NCI-H1105 treated with DMSO at 0.1 percent for 48 hours (cell line): ENCODE data around the gene TJP1.
"Not testable (repeated sequence)": the region's sequence is repeated elsewhere in the genome, so short reads cannot be mapped to it uniquely, and the experiment has no call there.

Experiments used
- DNase-seq: peaks from one replicate; lab custom pipeline; 2025; lab: John Stamatoyannopoulos, UW

The TJP1 gene

DNA sequence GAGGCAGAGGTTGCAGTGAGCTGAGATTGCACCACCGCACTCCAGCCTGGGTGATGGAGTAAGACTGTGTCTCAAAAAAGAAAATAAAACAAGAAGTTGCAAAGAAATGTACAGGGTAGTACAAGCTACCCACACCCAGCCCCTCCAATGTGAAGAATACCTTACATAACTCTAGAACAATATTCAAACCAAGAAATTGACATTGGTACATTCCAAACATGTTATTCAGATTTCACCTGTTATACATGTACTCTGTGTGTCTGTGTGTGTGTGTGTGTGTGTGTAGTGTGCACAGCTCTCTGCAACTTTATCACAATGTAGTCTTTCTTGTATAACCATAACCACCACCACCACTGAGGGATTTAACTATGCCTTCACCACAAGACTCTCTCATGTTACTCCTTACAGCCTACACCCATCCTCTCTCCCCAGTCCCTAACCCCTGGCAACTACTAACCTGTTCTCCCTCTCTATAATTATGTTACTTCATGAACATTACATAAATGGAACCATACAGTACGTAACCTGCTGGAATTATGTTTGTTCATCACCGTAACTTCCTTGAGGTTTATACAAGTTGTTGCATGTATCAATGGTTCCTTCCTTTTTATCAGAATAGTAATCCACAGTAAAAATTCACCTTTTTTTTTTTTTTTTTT is 16.2 kb upstream of the TJP1 start:
- no peak for DNase-seq

DNA sequence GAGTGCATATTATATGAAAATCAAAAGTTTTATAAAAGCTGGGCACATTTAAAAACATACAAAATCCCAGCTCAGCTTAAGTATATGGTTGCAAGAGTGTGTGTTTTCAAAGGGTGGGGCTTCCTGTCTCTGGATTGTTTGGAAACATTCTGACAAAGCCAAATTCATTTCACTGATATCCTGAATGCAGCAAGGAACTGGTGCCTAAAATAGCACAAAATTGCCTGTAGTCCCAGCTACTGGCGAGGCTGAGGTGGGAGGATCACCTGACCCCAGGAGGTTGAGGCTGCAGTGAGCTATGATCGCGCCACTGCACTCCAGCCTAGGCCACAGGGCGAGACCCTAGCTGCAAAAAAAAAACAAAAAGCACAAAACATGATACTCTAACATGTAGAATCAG is 13.0 kb upstream of the TJP1 start:
- no peak for DNase-seq

DNA sequence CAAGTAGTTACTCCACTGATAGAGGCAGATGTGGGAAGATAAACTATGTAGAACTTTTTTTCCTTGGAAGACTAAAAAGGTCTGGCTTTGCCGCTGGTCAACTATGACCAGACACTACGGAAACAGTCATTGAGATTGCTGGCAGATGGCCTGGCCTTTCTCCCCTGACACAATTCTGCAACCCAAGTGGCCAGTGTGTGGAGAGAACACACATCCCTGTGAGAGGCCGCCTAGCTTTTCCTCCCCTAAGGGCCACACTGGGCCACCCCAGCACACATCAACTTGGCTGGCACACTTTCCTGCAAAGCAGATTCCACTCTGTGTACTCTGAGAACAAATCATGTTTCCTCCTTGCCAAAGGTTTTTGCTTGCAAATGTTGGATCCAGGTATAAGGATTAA is 10.4 kb upstream of the TJP1 start:
- DNase-seq: no peak

DNA sequence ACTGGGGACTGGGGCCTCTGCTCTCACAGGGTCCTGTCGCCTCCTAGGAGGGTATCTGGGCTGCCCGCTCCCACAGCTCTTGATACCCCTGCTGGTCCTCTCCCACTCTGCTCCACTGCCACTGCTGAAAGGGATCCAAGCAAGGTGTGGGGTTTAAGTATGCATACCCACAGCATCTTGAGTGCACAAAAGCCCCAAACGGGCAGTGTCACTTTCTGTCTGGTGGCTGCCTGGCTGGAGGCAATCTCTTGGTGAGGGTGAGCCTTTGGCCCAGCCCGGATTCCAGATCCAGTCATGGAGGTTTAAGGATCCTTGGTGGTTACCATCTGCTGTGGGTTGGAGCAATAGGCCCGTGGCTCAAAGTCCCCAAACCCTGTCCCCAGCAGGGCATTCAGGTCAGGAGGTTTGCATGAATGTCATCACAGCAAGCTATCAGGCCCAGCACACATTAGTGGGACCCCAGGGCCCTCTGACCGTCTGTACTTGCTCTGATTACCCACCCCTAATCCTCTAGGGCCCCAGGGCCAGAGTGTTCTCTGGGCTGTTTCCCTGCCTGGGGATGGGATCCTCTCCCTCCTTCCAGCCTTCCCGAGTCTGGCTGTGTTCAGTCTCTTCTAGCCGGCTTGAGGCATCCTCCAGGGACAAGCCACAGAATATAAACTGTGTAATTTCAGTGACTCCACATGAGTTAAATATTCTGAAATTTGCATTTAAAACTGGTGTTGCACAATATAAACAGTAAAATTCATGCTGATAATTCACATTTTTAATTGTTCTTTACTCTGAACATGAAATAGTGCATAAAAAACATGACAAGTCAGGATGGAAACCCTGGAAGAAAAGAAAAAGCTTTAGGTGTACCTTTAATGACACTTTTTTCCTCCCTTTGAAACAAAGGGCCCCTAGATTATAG is 4.9 kb upstream of the TJP1 start:
- no peak for DNase-seq

DNA sequence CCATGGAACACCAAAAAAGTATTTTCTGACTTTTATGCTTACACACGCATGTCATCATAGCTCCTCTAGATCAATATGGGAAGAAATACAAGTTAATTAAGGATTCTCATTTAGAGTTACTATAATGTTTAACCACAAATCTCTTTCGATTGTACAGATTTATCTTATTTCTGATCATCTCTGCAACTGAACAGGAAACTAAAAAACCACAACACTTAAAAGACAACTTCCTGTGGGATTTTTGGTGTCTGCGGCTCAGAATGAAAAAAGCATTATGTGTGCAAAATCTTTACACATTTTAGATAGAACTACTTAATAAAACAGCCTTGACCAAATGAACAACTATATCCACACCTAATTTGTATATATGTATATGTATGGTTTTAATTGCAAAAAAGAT is 3.0 kb upstream of the TJP1 start:
- no peak for DNase-seq

DNA sequence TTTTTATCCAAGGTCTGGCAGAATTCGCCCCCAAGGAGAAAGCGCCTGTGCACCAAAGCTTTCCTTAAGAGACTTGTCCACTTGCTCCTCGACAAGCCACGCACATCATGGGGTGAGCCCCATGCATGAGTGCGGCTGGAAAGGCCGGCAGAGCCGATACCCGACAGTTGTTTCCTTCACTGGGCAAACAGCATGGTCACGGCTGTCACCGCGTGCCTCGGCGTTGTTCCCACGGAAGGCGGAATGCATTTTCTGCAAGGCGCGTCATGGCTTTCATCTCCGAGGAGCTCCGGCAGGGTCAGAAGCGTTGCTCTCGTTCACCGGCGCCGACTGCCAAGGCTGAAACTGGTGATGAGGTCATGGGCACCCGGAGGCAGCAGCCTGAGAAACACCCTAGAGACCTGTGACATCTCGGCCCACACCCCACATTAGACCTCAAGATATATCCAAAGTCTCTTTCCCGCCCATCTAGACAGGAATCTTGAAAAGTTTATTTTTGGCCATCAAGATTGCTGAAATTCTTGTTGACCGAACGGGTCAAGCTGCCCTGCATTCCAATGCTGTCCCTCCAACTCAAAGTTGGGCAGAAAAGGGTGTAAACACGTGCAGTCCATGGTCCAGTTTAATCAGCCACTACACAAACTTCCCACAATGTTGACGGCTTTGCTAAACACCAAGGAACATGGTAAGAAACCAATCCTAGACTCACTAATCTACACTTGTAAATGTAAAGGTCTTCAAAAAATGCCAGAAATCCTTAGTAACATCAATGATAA is 604 bp upstream of the TJP1 start:
- DNase-seq: peak; percentile 52

DNA sequence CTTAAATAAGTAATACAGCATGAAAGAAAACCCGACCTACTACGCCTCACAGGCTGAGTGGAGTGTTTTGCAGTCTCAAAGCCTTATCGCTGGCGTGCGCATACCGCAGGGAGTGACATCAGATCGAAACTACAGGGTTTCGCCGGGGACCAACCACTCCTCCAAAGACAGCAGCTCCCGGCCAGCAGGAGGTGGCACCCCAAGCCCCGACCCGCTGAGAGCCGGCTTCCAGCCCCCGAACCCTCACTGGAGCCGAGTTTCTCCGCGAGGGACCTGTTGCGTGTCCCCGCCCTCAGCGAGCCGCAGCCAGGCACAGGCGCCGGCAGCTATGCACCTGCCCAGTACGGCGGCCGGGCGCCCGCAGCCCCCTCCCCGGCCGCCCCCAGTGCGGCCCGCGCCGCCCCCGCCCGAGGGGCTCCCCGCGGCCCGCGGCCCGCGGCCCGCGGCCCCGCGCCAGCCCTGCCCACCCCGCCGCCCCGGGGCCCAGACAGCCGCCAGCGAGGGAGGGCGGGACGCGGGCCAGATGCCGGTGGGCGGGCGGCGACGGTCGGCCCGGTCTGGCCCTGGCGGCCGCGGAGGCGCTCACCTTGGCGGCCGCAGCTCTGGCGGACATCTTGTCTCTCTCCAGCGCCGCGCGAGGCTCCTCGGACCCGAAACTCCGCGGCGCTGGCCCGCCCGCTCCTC is 710 bp downstream of the TJP1 start:
- peak; percentile 44 for DNase-seq

DNA sequence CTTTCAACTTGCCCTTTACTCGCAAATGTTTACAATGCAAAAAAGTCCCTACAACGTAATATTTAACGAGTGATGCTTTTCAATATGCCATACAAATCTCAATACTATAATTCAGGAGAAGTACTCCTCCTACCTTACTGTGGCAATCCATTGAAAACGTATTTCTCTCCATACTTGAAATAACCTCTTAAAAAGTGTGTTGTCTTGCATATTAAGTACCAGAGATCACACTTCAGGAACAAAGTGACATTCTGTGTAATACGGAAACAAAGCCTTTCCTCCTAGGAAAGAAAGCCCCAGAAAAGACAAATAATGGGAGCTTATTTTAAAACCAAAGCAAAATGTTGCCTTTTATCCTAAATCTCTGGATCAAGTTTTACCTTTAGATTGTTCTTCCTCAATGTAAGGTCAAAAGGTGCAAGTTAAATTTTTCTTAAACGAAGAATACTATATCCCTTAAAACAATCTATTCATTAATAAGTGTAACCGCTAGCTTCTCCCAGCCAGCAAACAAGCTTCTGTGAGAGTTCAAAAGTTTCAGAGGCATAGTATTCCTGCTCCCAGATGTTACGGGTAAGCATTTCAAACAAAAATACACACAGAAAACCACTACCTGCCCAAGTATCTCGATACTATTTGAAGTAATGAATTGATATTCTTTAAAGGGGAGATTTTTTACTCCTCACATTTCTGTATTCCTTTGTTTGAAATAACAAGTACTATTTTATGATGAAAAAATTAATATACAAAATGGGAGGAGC is 1.7 kb downstream of the TJP1 start:
- DNase-seq: no peak

DNA sequence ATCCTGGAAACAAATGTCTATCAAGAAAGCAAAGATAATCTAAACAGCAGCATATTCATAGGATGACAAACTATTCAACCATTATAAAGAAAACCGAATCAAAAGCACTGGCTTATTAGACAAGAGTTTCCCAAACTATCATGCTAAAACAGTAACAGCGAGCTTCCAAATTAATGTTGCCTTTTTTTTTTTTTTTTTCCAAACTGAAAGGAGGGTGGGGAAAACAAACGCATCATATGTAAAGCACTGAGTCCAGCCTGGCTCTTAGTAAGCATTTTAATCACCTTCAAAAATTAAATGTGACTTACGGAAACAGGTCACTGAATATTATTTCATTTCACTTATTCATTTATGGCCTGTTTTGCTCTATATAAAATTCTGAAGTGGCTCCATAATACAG is 2.3 kb downstream of the TJP1 start:
- DNase-seq: no peak

DNA sequence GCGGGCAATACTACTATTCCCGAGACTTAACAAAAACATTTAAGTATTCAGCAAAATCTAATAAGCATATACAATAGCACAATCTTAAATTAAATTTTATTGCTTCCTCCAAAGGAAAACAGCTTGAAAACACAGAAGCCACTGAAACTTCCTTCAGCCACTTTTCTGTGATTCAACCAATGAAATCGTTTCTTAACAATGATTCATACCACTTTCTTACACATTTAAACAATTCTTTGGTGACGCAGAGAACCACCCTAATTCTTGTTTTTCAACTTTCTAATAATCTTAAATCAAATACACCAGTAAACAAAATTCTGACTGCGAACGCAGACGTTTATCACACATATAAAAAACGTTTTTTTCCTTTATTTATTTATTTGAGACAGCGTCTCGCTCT is 4.1 kb downstream of the TJP1 start:
- no peak for DNase-seq

DNA sequence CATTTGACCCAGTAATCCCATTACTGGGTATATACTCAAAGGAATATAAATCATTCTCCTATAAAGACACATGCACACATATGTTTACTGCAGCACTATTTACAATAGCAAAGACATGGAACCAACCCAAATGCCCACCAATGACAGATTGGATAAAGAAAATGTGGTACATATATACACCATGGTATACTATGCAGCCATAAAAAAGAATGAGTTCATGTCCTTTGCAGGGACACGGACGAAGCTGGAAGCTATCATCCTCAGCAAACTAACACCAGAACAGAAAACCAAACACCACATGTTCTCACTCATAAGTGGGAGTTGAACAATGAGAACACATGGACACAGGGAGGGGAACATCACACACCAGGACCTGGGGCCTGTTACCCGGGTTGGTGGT is 4.8 kb downstream of the TJP1 start:
- not testable (repeated sequence) for DNase-seq

DNA sequence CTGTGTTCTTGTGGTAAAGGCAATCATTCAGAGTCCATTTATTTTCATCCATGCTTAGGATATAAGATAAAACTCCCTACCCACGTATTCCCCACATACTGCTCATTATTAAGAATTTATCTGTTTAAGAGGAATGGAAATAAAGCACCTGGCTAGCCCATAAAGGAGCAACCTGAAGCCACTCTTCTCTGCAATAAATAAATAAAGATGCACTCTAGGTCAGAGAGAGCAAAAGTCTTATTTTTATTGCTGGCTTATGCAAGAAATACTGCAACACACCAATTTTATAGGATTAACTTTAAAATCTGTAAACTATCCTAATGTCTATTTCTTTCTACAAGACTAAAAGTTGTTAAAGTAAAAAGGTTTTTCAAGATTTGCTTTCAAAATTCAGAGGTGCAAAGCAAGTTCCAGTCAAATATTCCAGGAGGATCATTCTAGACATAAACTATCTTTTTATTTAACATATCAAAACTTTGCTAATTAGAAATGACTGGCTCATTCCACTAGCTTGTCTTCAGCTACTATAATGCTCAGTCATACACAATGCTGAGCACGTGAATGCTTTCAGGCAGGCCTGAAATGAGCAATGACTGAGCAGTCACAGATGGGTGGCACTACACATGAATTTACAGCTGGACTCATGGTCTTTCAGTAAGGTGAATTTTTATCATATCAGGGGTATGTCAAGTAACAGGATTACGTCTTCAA is 7.1 kb downstream of the TJP1 start:
- DNase-seq: no peak

DNA sequence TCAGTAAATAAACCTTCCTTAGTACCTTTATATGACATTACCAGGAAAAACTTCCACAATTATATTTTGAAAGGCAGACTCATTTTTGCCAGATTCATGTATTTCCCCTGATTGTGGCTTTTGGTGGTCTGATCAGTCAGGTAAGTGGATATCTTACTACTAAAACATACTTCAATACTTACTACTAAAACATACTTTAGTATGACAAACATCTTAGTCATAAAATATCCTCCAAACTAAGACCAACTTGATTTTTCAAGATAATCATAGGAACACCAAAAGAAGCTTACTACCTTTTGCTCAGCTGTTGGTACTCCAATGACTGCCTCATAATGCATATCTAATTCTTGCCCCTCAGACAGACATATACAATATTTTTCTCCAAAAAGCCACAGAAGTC is 9.3 kb downstream of the TJP1 start:
- DNase-seq: no peak

DNA sequence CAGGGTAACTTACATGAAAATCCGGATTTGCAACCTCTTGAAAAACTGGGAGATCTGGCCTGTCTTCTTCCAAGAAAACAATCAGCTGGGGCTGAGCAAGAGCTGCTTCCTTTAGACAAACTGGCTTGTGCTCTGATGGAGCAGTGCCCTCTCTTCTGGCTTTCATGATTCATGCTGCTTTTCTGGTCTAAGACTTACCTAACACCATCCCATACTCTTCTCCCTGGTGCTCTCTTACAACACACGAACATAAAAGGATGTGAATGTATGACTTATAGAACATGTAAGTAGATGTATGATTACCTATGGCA is 9.9 kb downstream of the TJP1 start:
- DNase-seq: no peak

DNA sequence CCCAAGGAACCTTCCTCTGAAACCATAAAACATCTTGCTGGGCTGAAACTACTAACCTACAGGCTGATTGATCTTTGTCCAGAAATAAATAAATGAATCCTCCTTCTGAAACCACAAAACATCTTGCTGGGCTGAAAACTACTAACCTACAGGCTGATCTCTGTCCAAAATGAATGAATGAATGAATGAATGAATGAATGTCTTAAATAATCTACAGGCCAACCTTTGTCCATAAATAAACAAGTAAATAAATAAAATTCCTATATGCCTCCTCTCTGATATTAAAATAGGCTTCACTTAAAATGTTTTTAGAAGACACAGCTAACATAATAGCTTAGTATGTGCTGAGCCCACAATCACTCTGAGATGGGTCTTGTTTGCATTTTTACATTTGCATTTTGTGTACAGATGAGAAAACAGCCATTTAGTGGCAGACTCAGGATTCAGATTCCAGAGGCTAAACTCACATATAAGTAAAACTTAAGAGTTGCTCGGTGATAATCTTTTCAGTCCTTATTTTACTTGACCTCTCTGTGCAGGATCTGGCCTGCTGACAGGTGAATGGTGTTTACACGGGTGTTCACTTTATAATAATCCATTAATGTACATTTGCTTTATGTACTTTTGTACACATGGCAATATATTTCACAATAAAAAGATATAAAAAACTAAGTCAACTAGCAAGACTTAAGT is 10.4 kb downstream of the TJP1 start:
- no peak for DNase-seq

DNA sequence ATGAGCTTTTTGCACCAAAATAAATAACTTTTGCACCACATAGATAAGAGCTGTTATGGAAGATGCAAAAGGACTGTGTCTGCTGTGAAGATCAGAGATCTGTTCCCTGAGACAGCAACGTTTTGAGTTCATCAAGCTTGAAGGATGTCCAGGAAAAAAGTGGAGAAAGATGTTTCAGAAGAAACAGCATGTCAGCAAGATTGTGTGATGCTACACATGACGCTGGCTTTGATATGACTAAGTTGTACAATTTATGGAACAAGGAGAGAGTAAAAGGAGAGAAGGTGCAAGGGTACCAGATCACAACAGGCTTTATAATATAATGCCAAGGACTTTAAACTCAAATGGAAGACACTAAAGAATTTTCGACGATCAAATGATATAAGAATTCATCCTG is 16.6 kb downstream of the TJP1 start:
- no peak for DNase-seq

DNA sequence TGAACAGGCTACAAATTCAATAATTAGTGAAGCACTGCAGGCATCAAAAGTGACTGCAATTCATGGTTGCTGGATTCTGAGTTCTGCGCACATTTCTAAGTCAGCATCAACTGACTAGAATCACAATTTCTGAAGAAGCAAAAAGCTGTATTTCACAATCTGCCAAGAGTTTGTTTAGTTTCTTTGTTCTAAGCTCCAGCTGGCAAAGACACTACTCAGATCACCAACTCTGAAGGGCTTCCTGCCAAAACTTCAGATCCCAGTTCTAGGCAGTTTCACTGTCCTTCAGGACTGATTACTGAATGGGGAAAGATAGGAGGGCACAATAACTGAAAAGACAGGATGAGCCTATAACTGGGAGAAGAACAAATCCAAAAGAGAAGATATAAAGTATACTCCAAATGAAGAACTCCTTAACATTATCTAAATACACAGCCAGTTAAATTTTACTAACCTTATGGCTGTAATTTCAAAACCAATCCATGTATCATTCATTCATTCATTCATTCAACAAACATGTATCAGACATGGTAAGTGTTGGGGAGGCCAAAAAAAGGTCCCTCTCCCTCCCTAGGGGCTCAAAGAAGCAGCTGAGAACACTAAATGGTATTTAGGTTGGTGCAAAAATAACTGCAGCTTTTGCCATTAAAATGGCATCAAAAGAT is 17.1 kb downstream of the TJP1 start:
- peak; percentile 13 for DNase-seq

DNA sequence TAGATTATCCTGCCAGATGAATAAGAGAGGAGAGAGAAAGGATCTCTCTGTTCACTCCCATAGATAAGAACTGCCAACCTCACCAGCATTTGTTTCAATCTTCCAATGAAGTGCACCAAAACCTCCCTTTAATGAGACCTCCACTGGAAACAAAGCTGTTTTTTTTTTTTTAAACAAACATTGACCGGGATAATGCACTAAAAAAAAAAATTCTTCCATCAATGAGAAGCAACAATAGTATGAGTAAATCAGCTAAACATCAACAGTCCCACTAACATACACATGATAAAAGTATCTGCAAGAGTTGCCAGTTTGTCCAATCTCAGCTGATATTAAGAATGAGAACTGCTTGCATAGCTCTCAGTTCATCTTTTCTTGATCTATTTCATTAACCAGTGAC is 19.9 kb downstream of the TJP1 start:
- no peak for DNase-seq

DNA sequence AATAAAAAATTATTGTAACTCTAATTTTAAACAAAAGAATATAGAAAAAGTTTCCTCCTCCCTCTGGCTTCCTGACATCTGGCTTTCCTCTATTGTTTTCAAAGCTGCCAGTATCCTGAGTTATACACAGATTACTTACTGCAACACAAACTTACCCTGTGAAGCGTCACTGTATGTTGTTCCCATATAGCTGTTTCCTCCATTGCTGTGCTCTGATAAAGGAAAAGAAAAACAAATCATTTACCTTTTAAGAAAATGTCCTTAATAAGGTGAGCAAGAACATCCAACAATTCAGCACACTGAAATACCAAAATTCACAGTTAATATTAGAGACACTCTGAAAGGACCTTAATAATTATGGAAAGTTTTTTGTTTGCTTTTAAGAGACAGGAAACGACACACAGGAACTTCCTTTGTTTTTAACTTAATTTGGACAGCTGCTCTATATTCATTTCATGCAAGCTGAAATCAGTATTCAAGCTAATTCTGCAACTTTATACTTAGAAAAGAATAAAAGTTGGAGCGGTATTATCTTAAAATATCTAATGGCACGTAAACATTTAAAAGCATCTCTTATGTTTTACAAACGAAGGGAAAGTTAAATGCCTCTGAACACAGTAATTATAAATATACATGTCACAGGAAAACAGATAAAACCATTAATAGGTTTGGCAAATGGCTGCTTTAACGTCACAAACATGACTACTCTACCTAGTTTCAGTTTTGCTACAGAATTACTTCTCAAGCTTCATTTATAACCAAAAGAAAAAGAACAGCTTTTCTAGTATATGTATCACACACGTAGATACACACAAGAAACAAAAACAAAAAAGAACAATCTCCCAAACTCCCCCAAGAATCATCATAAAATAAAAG is 21.5 kb downstream of the TJP1 start:
- DNase-seq: no peak
